Naive B cell (primary cell): ENCODE measurements around the gene ITPR3. TPM values are rescaled to one million over a fixed set of nuclear protein-coding genes. Genes with fewer than 3 reads are reported as not detected.

Experiments used
- ATAC-seq, 2 donors: fragments of 150-1000 bp; cut with Tn5 transposase; 2 replicates each; pipeline ENCODE4 v1.10.0; 2021; ENCODE audit warnings: low read depth in 2 of 2, mild to moderate bottlenecking in 2 of 2, moderate library complexity in 2 of 2
- DNase-seq: peaks from one replicate; pipeline ENCODE4 v3.0.0; 2022
- H3K27ac Mint-ChIP-seq, 6 donors: one replicate each; pipeline ENCODE4 v1.8.0; 2020 to 2022; ENCODE audit warnings: mild to moderate bottlenecking in 6 of 6, mixed read lengths in 6 of 6, moderate library complexity in 5 of 6, inconsistent platforms in 2 of 6
- H3K27me3 Mint-ChIP-seq, 3 donors: one replicate each; pipeline ENCODE4 v1.8.0; 2021 to 2022; ENCODE audit warnings: mixed read lengths in 3 of 3, mild to moderate bottlenecking in 1 of 3
- H3K36me3 Mint-ChIP-seq, 2 donors: one replicate each; pipeline ENCODE4 v1.8.0; 2020 to 2022; ENCODE audit warnings: mixed read lengths in 2 of 2, inconsistent platforms in 1 of 2, mild to moderate bottlenecking in 1 of 2
- H3K4me1 Mint-ChIP-seq, 3 donors: one replicate each; pipeline ENCODE4 v1.8.0; 2020 to 2022; ENCODE audit warnings: mixed read lengths in 3 of 3, inconsistent platforms in 1 of 3, mild to moderate bottlenecking in 1 of 3, moderate library complexity in 1 of 3
- H3K4me3 Mint-ChIP-seq, 8 donors: one replicate each; pipeline ENCODE4 v1.8.0; 2020 to 2022; ENCODE audit warnings: mild to moderate bottlenecking in 8 of 8, mixed read lengths in 8 of 8, moderate library complexity in 8 of 8, inconsistent platforms in 2 of 8
- H3K9me3 Mint-ChIP-seq, 7 donors: one replicate each; pipeline ENCODE4 v1.8.0; 2020 to 2022; ENCODE audit warnings: mixed read lengths in 7 of 7, mild to moderate bottlenecking in 5 of 7, inconsistent platforms in 2 of 7, moderate library complexity in 1 of 7
- polyA plus RNA-seq, 6 donors: library from polyadenylated mRNA; unstranded; fragments of 300-500 nt; fragmentation: Illumina TruSeq; gene quantifications; one replicate each; pipeline ENCODE4 v1.2.3, GENCODE V29; 2021; ENCODE audit warnings: low read depth in 6 of 6

ITPR3 gene
- polyA plus RNA-seq, 6 donors from 2014 or later = 0.22 to 6.4 (median 1.7) TPM

DNA sequence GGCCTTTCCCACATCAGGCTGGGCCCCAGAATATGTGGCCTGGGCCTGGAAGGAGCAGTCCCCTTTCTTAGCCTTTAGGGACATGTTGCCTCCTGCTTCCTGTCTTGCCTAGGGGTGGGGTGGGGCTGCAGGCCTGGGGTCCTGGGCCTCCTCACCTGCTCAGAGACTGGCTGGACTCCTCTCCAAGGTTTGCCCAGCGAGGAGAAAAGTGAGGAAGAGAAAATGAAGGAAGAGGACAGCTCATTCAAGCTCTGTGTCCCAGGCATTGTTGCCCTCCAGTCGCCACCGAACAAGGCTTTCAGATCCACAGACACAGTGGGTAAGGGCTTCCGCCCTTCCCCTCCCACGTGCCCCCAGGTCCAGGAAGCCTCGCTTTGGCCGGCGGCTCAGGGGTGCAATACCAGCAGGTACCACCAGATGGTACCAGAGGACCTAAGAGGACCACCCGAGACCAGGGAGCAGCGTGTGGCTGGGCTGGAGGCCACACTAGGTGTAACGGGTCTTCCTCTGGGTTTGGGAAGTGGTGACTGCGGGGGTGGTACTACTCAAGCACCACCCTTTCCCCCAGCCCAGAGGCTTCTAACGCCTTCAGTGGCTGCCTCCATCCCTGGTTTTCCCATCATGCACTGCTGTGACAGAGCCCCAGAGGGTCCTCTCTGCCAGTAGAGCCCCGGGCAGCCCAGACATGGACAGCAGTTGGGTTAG, 35.6 kb upstream of the ITPR3 start:
- ATAC-seq (peak; percentile 83 to 85), DNase-seq (peak; percentile 89)
- Mint-ChIP-seq H3K9me3 (no peaks in the 10 kb centered on the region), H3K36me3 (no peaks in the 10 kb centered on the region), H3K4me1 (peaks cover 33 to 44% (median 39%) of the 10 kb centered on the region in 3 donors), H3K27me3 (no peaks in the 10 kb centered on the region), H3K4me3 (peak overlapping the region; percentile 26 to 83 (median 60)), H3K27ac (peak overlapping the region; percentile 75 to 97 (median 88))

GRCh38 chr6:33586108-33586640, 34.9 kb upstream of the ITPR3 start:
- no peak for DNase-seq
- H3K27ac Mint-ChIP-seq = peak overlapping the region; percentile 75 to 97 (median 88)
- peak in 1 of 2 donors; percentile 1 for ATAC-seq
- H3K27me3 Mint-ChIP-seq = no peaks in the 10 kb centered on the region
- H3K9me3 Mint-ChIP-seq = peaks cover 0 to under 1% (median 0%) of the 10 kb centered on the region in 7 donors
- H3K36me3 Mint-ChIP-seq = no peaks in the 10 kb centered on the region
- peak overlapping the region in 7 of 8 donors; percentile 16 to 64 (median 45) for H3K4me3 Mint-ChIP-seq
- H3K4me1 Mint-ChIP-seq = peaks cover 39 to 49% (median 45%) of the 10 kb centered on the region in 3 donors

DNA sequence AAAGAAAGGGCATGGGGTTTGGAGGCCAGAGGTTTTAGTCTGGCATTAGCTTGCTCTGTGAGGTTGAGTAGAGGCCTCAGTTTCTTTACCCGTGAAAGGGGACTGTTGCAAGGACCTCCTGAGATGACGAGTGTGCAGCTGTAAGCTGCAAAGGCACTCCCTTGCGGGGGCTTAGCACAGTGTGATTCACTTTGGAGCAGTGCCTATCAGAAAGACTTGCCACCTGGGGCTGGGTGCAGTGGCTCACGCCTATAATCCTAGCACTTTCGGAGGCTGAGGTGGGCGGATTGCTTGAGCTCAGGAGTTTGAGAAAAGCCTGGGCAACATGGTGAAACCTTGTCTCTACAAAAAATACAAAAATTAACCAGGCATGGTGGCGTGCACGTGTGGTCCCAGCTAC, 33.6 kb upstream of the ITPR3 start:
- Mint-ChIP-seq H3K9me3 (peaks cover 0 to 3% (median 0%) of the 10 kb centered on the region in 7 donors), H3K4me3 (peak overlapping the region in 1 of 8 donors; percentile 19), H3K36me3 (no peaks in the 10 kb centered on the region), H3K27ac (peak overlapping the region in 2 of 6 donors; percentile 39 to 72), H3K4me1 (peaks cover 53 to 63% (median 59%) of the 10 kb centered on the region in 3 donors), H3K27me3 (no peaks in the 10 kb centered on the region)
- DNase-seq (no peak), ATAC-seq (no peak)

GRCh38 chr6:33588894-33589293, 32.2 kb upstream of the ITPR3 start:
- no peak for ATAC-seq
- H3K27me3 Mint-ChIP-seq = no peaks in the 10 kb centered on the region
- H3K27ac Mint-ChIP-seq = peak overlapping the region in 2 of 6 donors; percentile 80 to 91
- H3K9me3 Mint-ChIP-seq = peaks cover 0 to 5% (median 0%) of the 10 kb centered on the region in 7 donors
- H3K36me3 Mint-ChIP-seq = no peaks in the 10 kb centered on the region
- peaks cover 56 to 69% (median 63%) of the 10 kb centered on the region in 3 donors for H3K4me1 Mint-ChIP-seq
- H3K4me3 Mint-ChIP-seq = no peak overlapping the region
- no peak for DNase-seq

DNA sequence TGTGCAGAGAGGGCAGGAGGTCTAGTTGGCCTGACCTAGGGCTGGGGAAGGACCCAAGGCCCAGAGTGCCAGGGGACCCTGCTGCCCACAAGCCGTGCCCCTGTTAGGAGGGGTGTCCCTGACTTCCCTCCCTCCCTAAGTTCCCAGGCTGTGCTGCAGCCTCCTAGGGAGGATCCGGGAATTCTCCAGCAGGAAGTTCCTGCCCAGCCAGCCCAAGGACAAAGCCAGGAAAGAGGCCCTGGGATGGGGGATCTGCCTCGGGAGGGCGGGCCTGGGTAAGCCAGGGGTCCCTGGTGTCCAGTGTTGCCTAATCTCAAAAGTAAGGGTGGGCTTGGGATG, 31.8 kb upstream of the ITPR3 start:
- no peak for DNase-seq
- Mint-ChIP-seq H3K9me3 (peaks cover 0 to 5% (median 0%) of the 10 kb centered on the region in 7 donors), H3K27ac (peak overlapping the region in 4 of 6 donors; percentile 61 to 99 (median 96)), H3K27me3 (no peaks in the 10 kb centered on the region), H3K4me3 (no peak overlapping the region), H3K36me3 (no peaks in the 10 kb centered on the region), H3K4me1 (peaks cover 55 to 69% (median 59%) of the 10 kb centered on the region in 3 donors)
- ATAC-seq = no peak

DNA sequence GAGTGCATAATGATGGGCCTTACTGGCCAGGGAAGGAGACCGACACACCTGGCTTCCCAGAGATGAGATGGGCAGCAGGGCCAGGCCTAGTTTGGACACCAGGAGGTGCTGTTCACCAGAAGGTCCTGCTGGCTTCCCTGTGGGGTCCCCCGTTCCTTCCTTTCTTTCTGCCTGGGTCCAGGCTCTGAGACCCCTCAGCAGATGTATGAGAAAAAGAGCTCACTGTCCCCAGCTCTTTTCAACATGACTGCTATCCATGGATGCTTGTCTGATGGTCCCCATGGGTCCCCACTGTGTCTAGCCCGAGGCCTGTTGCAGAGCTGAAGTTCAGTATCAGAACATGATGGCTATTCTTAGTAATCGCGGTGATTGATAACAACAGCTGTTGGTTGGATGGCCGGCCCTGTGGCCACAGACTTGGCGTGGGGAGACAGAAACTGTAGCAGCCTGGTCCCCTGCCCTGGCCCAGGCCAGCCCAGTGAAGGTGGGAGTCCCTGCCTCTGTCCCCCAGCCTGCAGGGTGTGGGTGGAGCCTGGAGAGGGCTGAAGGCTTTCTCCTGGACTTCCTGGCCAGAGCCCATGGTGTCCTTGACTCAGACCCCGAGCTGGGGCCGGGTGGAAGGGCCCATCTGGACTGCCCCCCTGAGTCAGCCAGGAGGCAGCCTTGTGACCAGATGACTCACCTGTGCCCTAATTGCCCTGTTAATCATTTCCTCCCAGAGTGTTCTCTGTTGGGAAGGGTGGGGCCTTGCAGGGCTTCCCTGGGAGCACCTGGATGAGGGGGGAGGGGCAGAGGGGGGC, 31.2 kb upstream of the ITPR3 start:
- Mint-ChIP-seq H3K9me3 (peaks cover 0 to 5% (median 0%) of the 10 kb centered on the region in 7 donors), H3K4me3 (peak overlapping the region in 3 of 8 donors; percentile 10 to 77 (median 46)), H3K36me3 (no peaks in the 10 kb centered on the region), H3K4me1 (peaks cover 59 to 70% (median 59%) of the 10 kb centered on the region in 3 donors), H3K27me3 (no peaks in the 10 kb centered on the region), H3K27ac (peak overlapping the region; percentile 61 to 100 (median 100))
- no peak for ATAC-seq
- DNase-seq = peak; percentile 44

GRCh38 chr6:33590531-33591198, 30.5 kb upstream of the ITPR3 start:
- Mint-ChIP-seq H3K4me3 (peak overlapping the region in 6 of 8 donors; percentile 10 to 88 (median 76)), H3K27me3 (no peaks in the 10 kb centered on the region), H3K4me1 (peaks cover 59 to 70% (median 59%) of the 10 kb centered on the region in 3 donors), H3K36me3 (no peaks in the 10 kb centered on the region), H3K9me3 (peaks cover 0 to 5% (median 0%) of the 10 kb centered on the region in 7 donors), H3K27ac (peak overlapping the region; percentile 97 to 100 (median 100))
- no peak for ATAC-seq
- no peak for DNase-seq

GRCh38 chr6:33591424-33592032, 29.6 kb upstream of the ITPR3 start:
- H3K9me3 Mint-ChIP-seq = peaks cover 0 to 5% (median 0%) of the 10 kb centered on the region in 7 donors
- no peaks in the 10 kb centered on the region for H3K36me3 Mint-ChIP-seq
- peak overlapping the region; percentile 97 to 100 (median 100) for H3K27ac Mint-ChIP-seq
- peak overlapping the region in 6 of 8 donors; percentile 14 to 88 (median 79) for H3K4me3 Mint-ChIP-seq
- no peaks in the 10 kb centered on the region for H3K27me3 Mint-ChIP-seq
- peaks cover 55 to 69% (median 57%) of the 10 kb centered on the region in 3 donors for H3K4me1 Mint-ChIP-seq
- DNase-seq (no peak), ATAC-seq (no peak)

- H3K27me3 Mint-ChIP-seq = no peaks in the 10 kb centered on the region
- peak overlapping the region; percentile 57 to 93 (median 83) for H3K4me3 Mint-ChIP-seq
- peaks cover 57 to 71% (median 63%) of the 10 kb centered on the region in 3 donors for H3K4me1 Mint-ChIP-seq
- H3K9me3 Mint-ChIP-seq = peaks cover 0 to 5% (median 0%) of the 10 kb centered on the region in 7 donors
- H3K27ac Mint-ChIP-seq = peak overlapping the region; percentile 97 to 100 (median 100)
- DNase-seq = no peak
- no peaks in the 10 kb centered on the region for H3K36me3 Mint-ChIP-seq
- ATAC-seq = no peak
Measured at GRCh38 chr6:33592280-33592594, 28.9 kb upstream of the ITPR3 start.

- Mint-ChIP-seq H3K4me3 (peak overlapping the region; percentile 57 to 93 (median 83)), H3K4me1 (peaks cover 62 to 75% (median 63%) of the 10 kb centered on the region in 3 donors), H3K9me3 (peaks cover 0 to 5% (median 0%) of the 10 kb centered on the region in 7 donors), H3K27ac (peak overlapping the region; percentile 97 to 100 (median 100)), H3K27me3 (no peaks in the 10 kb centered on the region), H3K36me3 (no peaks in the 10 kb centered on the region)
- ATAC-seq (peak; percentile 79), DNase-seq (peak; percentile 88)
Measured at GRCh38 chr6:33592595-33593413, 28.3 kb upstream of the ITPR3 start.

DNA sequence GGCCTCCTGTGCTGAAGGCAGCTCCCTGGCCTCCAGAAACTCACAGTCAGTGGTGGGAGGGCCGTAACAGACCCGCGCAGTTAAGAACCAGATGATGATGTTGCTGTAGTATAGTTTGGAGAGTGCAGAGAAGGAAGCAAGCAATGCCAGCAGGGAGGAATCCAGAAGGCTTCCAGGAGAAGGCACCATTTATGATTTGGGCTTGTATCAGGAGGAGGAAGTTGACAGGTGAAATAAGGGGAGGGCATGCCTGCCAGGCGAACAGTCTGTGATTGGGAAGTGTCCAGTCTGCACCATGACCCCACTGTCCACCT, 27.8 kb upstream of the ITPR3 start:
- Mint-ChIP-seq H3K4me3 (peak overlapping the region; percentile 57 to 93 (median 83)), H3K27me3 (no peaks in the 10 kb centered on the region), H3K9me3 (peaks cover 0 to 7% (median 0%) of the 10 kb centered on the region in 7 donors), H3K4me1 (peaks cover 62 to 79% (median 63%) of the 10 kb centered on the region in 3 donors), H3K27ac (peak overlapping the region; percentile 97 to 100 (median 100)), H3K36me3 (no peaks in the 10 kb centered on the region)
- no peak for DNase-seq
- no peak for ATAC-seq
